H9 (cell line): ENCODE measurements around the gene RNF175. TPM values are rescaled to one million over a fixed set of nuclear protein-coding genes. Genes with fewer than 3 reads are reported as not detected.

Experiments used
- DNase-seq: peaks from one replicate; pipeline ENCODE4 v3.0.0-alpha.2; 2017
- H2AFZ ChIP-seq: one replicate; pipeline ENCODE4 v1.6.1; 2013; ENCODE audit warnings: mild to moderate bottlenecking, low read length, control low read depth, moderate library complexity
- H2AK5ac ChIP-seq: 2 replicates; pipeline ENCODE4 v1.6.1; 2013; ENCODE audit warnings: low read length, control low read depth, mixed read lengths; ENCODE audit not compliant: insufficient read length
- H2BK120ac ChIP-seq: one replicate; pipeline ENCODE4 v1.6.1; 2013; ENCODE audit warnings: low read depth, mild to moderate bottlenecking, low read length, control low read depth, inconsistent platforms; ENCODE audit not compliant: poor library complexity, severe bottlenecking
- H2BK12ac ChIP-seq: 2 replicates; pipeline ENCODE4 v1.6.1; 2013; ENCODE audit warnings: low read length, control low read depth, mixed read lengths, low read depth; ENCODE audit not compliant: insufficient read length
- H2BK15ac ChIP-seq: 2 replicates; pipeline ENCODE4 v1.6.1; 2013; ENCODE audit warnings: low read depth, low read length, control low read depth
- H2BK20ac ChIP-seq: one replicate; pipeline ENCODE4 v1.6.1; 2013; ENCODE audit warnings: low read depth, mild to moderate bottlenecking, low read length, control low read depth, inconsistent platforms; ENCODE audit not compliant: poor library complexity, severe bottlenecking
- H2BK5ac ChIP-seq: 2 replicates; pipeline ENCODE4 v1.6.1; 2013; ENCODE audit warnings: low read length, control low read depth, mixed read lengths; ENCODE audit not compliant: insufficient read length
- H3K14ac ChIP-seq: 2 replicates; pipeline ENCODE4 v1.6.1; 2013; ENCODE audit warnings: low read length, control low read depth; ENCODE audit not compliant: insufficient read depth
- H3K18ac ChIP-seq: 2 replicates; pipeline ENCODE4 v1.6.1; 2013; ENCODE audit warnings: low read depth, mild to moderate bottlenecking, mixed read lengths, low read length, control low read depth; ENCODE audit not compliant: insufficient read length
- H3K23ac ChIP-seq: 2 replicates; pipeline ENCODE4 v1.6.1; 2013; ENCODE audit warnings: low read length, control low read depth, mixed read lengths, low read depth; ENCODE audit not compliant: insufficient read length
- H3K23me2 ChIP-seq: 2 replicates; pipeline ENCODE4 v1.6.1; 2013; ENCODE audit warnings: low read depth, mild to moderate bottlenecking, mixed read lengths, low read length, control low read depth; ENCODE audit not compliant: insufficient read length, poor library complexity, severe bottlenecking
- H3K27ac ChIP-seq: 2 replicates; pipeline ENCODE4 v1.5.1; 2013; ENCODE audit warnings: low read length, control low read depth, mixed read lengths, low read depth; ENCODE audit not compliant: insufficient read length
- H3K27me3 ChIP-seq: 2 replicates; pipeline ENCODE4 v1.6.1; 2013; ENCODE audit warnings: low read length, control low read depth, inconsistent platforms; ENCODE audit not compliant: insufficient read depth
- H3K4ac ChIP-seq: 2 replicates; pipeline ENCODE4 v1.6.1; 2013; ENCODE audit warnings: low read depth, mild to moderate bottlenecking, control low read depth, inconsistent platforms, low read length, moderate library complexity
- H3K4me1 ChIP-seq: 2 replicates; pipeline ENCODE4 v1.6.1; 2013; ENCODE audit warnings: low read length, control low read depth, inconsistent platforms; ENCODE audit not compliant: insufficient read depth
- H3K4me2 ChIP-seq: 2 replicates; pipeline ENCODE4 v1.6.1; 2013; ENCODE audit warnings: low read length, control low read depth, mixed read lengths; ENCODE audit not compliant: insufficient read length, insufficient read depth
- H3K56ac ChIP-seq: 2 replicates; pipeline ENCODE4 v1.6.1; 2013; ENCODE audit warnings: low read depth, mild to moderate bottlenecking, mixed read lengths, low read length, control low read depth; ENCODE audit not compliant: insufficient read length
- H3K79me1 ChIP-seq: 2 replicates; pipeline ENCODE4 v1.6.1; 2013; ENCODE audit warnings: low read depth, mild to moderate bottlenecking, moderate library complexity, low read length, control low read depth, inconsistent platforms; ENCODE audit not compliant: insufficient read depth, poor library complexity, severe bottlenecking
- H3K79me2 ChIP-seq: 2 replicates; pipeline ENCODE4 v1.6.1; 2013; ENCODE audit warnings: low read length, control low read depth, inconsistent platforms; ENCODE audit not compliant: insufficient read depth
- H3K9ac ChIP-seq: 2 replicates; pipeline ENCODE4 v1.6.1; 2013; ENCODE audit warnings: low read length, control low read depth, mixed read lengths; ENCODE audit not compliant: insufficient read length; ENCODE audit errors: extremely low read depth
- H3K9me3 ChIP-seq: one replicate; pipeline ENCODE4 v1.6.1; 2013; ENCODE audit warnings: low read depth, low read length, inconsistent platforms; ENCODE audit not compliant: control insufficient read depth
- H3T11ph ChIP-seq: one replicate; pipeline ENCODE4 v1.6.1; 2013; ENCODE audit warnings: mild to moderate bottlenecking, low read length, control low read depth, inconsistent platforms
- H4K20me1 ChIP-seq: one replicate; pipeline ENCODE4 v1.6.1; 2013; ENCODE audit not compliant: control insufficient read depth, insufficient read length, insufficient read depth
- H4K5ac ChIP-seq: 2 replicates; pipeline ENCODE4 v1.6.1; 2013; ENCODE audit warnings: low read depth, mild to moderate bottlenecking, mixed read lengths, low read length, control low read depth; ENCODE audit not compliant: insufficient read length
- H4K8ac ChIP-seq: replicated peaks from 2 replicates; pipeline ENCODE4 v1.6.1; 2013; ENCODE audit warnings: low read length, control low read depth, mixed read lengths, low read depth; ENCODE audit not compliant: insufficient read length
- H4K91ac ChIP-seq: 2 replicates; pipeline ENCODE4 v1.6.1; 2013; ENCODE audit warnings: low read depth, mild to moderate bottlenecking, moderate library complexity, mixed read lengths, low read length, control low read depth; ENCODE audit not compliant: insufficient read length
- H3K27ac Mint-ChIP-seq, 3 experiments: 2 replicates in 2 of 3; 3 replicates in 1 of 3; pipeline ENCODE4 v1.8.0; 2020 to 2021; ENCODE audit warnings: mixed read lengths in 3 of 3, mild to moderate bottlenecking in 1 of 3, moderate library complexity in 1 of 3
- H3K27me3 Mint-ChIP-seq: 2 replicates; pipeline ENCODE4 v1.8.0; 2021; ENCODE audit warnings: low read depth, mild to moderate bottlenecking, moderate library complexity, mixed read lengths
- H3K36me3 Mint-ChIP-seq, 3 experiments: 2 replicates in 2 of 3; 3 replicates in 1 of 3; pipeline ENCODE4 v1.8.0; 2020 to 2021; ENCODE audit warnings: low read depth in 3 of 3, mixed read lengths in 3 of 3; ENCODE audit not compliant: insufficient read depth in 1 of 3
- H3K4me1 Mint-ChIP-seq, 2 experiments: 2 replicates each; pipeline ENCODE4 v1.8.0; 2020; ENCODE audit warnings: mixed read lengths in 2 of 2
- H3K4me3 Mint-ChIP-seq, 2 experiments: 2 replicates in 1 of 2; 3 replicates in 1 of 2; pipeline ENCODE4 v1.8.0; 2020 to 2021; ENCODE audit warnings: mild to moderate bottlenecking in 2 of 2, mixed read lengths in 2 of 2, moderate library complexity in 1 of 2
- H3K9me3 Mint-ChIP-seq, 2 experiments: 2 replicates in 1 of 2; 3 replicates in 1 of 2; pipeline ENCODE4 v1.8.0; 2020; ENCODE audit warnings: mild to moderate bottlenecking in 2 of 2, mixed read lengths in 2 of 2, moderate library complexity in 1 of 2
- CTCF ChIP-seq: fragments of 200-600 bp; sonication (generic); conservative IDR thresholded peaks from 3 replicates; pipeline ENCODE4 v1.8.0; 2021; ENCODE audit warnings: antibody characterized with exemption, mild to moderate bottlenecking
- WGBS: extraction: QIAGEN DNeasy Blood & Tissue Kit; methylation state at CpG from one replicate; pipeline ENCODE4 v1.1.7; 2013; ENCODE audit warnings: missing lambda C conversion rate, low lambda C conversion rate, mixed read lengths; ENCODE audit not compliant: insufficient read length; ENCODE audit errors: extremely low coverage; 5-methylcytosine and 5-hydroxymethylcytosine counted together
- total RNA-seq: library from RNA; stranded (reverse); gene quantifications from 2 replicates; pipeline ENCODE4 v1.2.1, GENCODE V29; 2021

RNF175 gene
- total RNA-seq, 1 experiment from 2014 or later = 4.3 TPM

GRCh38 chr4:153790962-153791551 lies 31.2 kb upstream of the RNF175 start:
- Mint-ChIP-seq H3K36me3 (peaks cover 0 to 27% (median 16%) of the 10 kb centered on the region in 3 experiments; a peak in 5 of 7 replicates), H3K27ac (peak overlapping the region; percentile 26 to 99 (median 81); a peak in 6 of 7 replicates), H3K4me1 (peaks cover 42 to 46% of the 10 kb centered on the region in 2 experiments), H3K9me3 (peaks cover 6 to 17% of the 10 kb centered on the region in 2 experiments; a peak in 3 of 5 replicates), H3K27me3 (peaks cover 37% of the 10 kb centered on the region), H3K4me3 (peak overlapping the region; percentile 78 to 91)
- Histone ChIP-seq H3K14ac (peak overlapping the region; percentile 74), H2AFZ (no peak overlapping the region), H3K4ac (no peak overlapping the region; the same call in 1 of the 2 replicates), H3K27ac (peak overlapping the region; percentile 50), H2BK5ac (no peak overlapping the region), H3K9ac (peak overlapping the region; percentile 64), H2BK120ac (no peak overlapping the region), H3T11ph (no peak overlapping the region), H3K4me2 (peak overlapping the region; percentile 57), H4K91ac (peak overlapping the region; percentile 91), H3K9me3 (no peaks in the 10 kb centered on the region), H3K56ac (no peak overlapping the region), H3K79me2 (peaks cover 23% of the 10 kb centered on the region; the same call in 1 of the 2 replicates), H3K27me3 (no peaks in the 10 kb centered on the region), H4K8ac (no peak overlapping the region), H3K4me1 (peaks cover 6% of the 10 kb centered on the region), H3K23ac (no peak overlapping the region), H4K20me1 (no peaks in the 10 kb centered on the region), H2BK12ac (no peak overlapping the region), H3K18ac (peak overlapping the region; percentile 63), H2BK20ac (no peak overlapping the region), H2BK15ac (no peak overlapping the region), H4K5ac (peak overlapping the region; percentile 63), H3K79me1 (no peaks in the 10 kb centered on the region), H2AK5ac (no peak overlapping the region), H3K23me2 (peaks cover 40% of the 10 kb centered on the region)
- peak; percentile 63 for TF ChIP-seq CTCF
- WGBS = no CpG with 5 or more reads among the region's 51 CpGs
- DNase-seq = peak; percentile 91
